Keratinocyte (primary cell): ENCODE data around the gene GPD1. TPM values are rescaled to one million over a fixed set of nuclear protein-coding genes. Genes with fewer than 3 reads are reported as not detected.

ENCODE experiments used
- DNase-seq: peaks from one replicate; pipeline ENCODE4 v3.0.0-alpha.2; 2011; ENCODE audit warnings: low read depth, missing footprints, low spot score
- FAIRE-seq: peaks from 2 replicates; lab custom pipeline; 2011; peaks lifted over from hg19 to GRCh38; lab: Jason Lieb, UNC
- H2AFZ ChIP-seq: 2 replicates; pipeline ENCODE4 v1.6.0; 2012; ENCODE audit warnings: low read length, control low read depth, inconsistent platforms; ENCODE audit not compliant: control insufficient read depth
- H3K27ac ChIP-seq: 2 replicates; pipeline ENCODE4 v1.5.1; 2011; ENCODE audit warnings: low read length; ENCODE audit not compliant: control insufficient read depth, insufficient read depth
- H3K27me3 ChIP-seq: 3 replicates; pipeline ENCODE4 v1.6.0; 2011; ENCODE audit warnings: low read length; ENCODE audit not compliant: control insufficient read depth, insufficient read depth; ENCODE audit errors: extremely low read depth
- H3K36me3 ChIP-seq, 2 experiments: 2 replicates in 1 of 2; 3 replicates in 1 of 2; pipeline ENCODE4 v1.5.1; 2011; ENCODE audit warnings: low read length in 2 of 2, mild to moderate bottlenecking in 1 of 2; ENCODE audit not compliant: control insufficient read depth in 2 of 2, insufficient read depth in 2 of 2; ENCODE audit errors: extremely low read depth in 1 of 2
- H3K4me1 ChIP-seq: 3 replicates; pipeline ENCODE4 v1.5.1; 2011; ENCODE audit warnings: low read length; ENCODE audit not compliant: control insufficient read depth, insufficient read depth; ENCODE audit errors: extremely low read depth
- H3K4me2 ChIP-seq: 3 replicates; pipeline ENCODE4 v1.6.0; 2011; ENCODE audit warnings: low read depth, low read length; ENCODE audit not compliant: control insufficient read depth, insufficient read depth; ENCODE audit errors: extremely low read depth
- H3K4me3 ChIP-seq, 3 experiments: fragments of 200-600 bp in 1 of 3; sonication (generic) in 1 of 3; 2 replicates in 2 of 3; 3 replicates in 1 of 3; pipeline ENCODE4 v1.5.1; 2011 to 2016; ENCODE audit warnings: low read length in 3 of 3, mild to moderate bottlenecking in 3 of 3, control low read depth in 2 of 3, inconsistent platforms in 1 of 3, low read depth in 1 of 3, mixed read lengths in 1 of 3, mixed run types in 1 of 3, moderate library complexity in 1 of 3; ENCODE audit not compliant: control insufficient read depth in 2 of 3, insufficient read depth in 2 of 3; ENCODE audit errors: extremely low read depth in 1 of 3
- H3K79me2 ChIP-seq: 2 replicates; pipeline ENCODE4 v1.6.0; 2012; ENCODE audit warnings: low read length; ENCODE audit not compliant: control insufficient read depth, insufficient read depth
- H3K9ac ChIP-seq: 3 replicates; pipeline ENCODE4 v1.6.0; 2011; ENCODE audit warnings: low read length; ENCODE audit not compliant: control insufficient read depth, insufficient read depth; ENCODE audit errors: extremely low read depth
- H3K9me1 ChIP-seq: 3 replicates; pipeline ENCODE4 v1.6.0; 2011; ENCODE audit warnings: low read length; ENCODE audit not compliant: control insufficient read depth, insufficient read depth; ENCODE audit errors: extremely low read depth
- H3K9me3 ChIP-seq: 2 replicates; pipeline ENCODE4 v1.5.1; 2012; ENCODE audit warnings: low read depth, low read length; ENCODE audit not compliant: control insufficient read depth
- H4K20me1 ChIP-seq: 3 replicates; pipeline ENCODE4 v1.6.0; 2011; ENCODE audit warnings: low read length; ENCODE audit not compliant: control insufficient read depth, insufficient read depth; ENCODE audit errors: extremely low read depth
- CTCF ChIP-seq, 3 experiments: IDR thresholded peaks in 1 of 3; conservative IDR thresholded peaks in 1 of 3; optimal IDR thresholded peaks in 1 of 3; 2 replicates in 2 of 3; 3 replicates in 1 of 3; pipeline versions ENCODE3 to v1.5.1; 2011; ENCODE audit warnings: low read length in 3 of 3, mild to moderate bottlenecking in 3 of 3, moderate library complexity in 2 of 3, control low read depth in 1 of 3, inconsistent platforms in 1 of 3; ENCODE audit not compliant: insufficient read depth in 2 of 3; ENCODE audit errors: extremely low read depth in 1 of 3
- EZH2 ChIP-seq: IDR thresholded peaks from one replicate; pipeline ENCODE4 v1.6.1; 2012; ENCODE audit warnings: inconsistent platforms, mild to moderate bottlenecking, low read length, moderate library complexity
- dilution Hi-C: fragments of 300-500 bp; cut with MboI; formaldehyde crosslinking; loops from one replicate; pipeline ENCODE4 v1.7.0; 2020; ENCODE audit warnings: low sequenced_read_pairs; ENCODE audit not compliant: extremely low pct_ligation_motif_present
- polyA plus RNA-seq, 5 experiments: library from polyadenylated mRNA; depleted of rRNA in 3 of 5; stranded (reverse) in 3 of 5; stranded (forward) in 1 of 5; unstranded in 1 of 5; fragments of >200 nt; gene quantifications; 1 replicate in 1 of 5; 2 replicates in 3 of 5; 3 replicates in 1 of 5; pipeline versions ENCODE4 v1.2.1 to v1.2.3, GENCODE V29; 2011 to 2012; ENCODE audit warnings: missing spikeins in 2 of 5, low read depth in 1 of 5, low replicate concordance in 1 of 5

The GPD1 gene
- polyA plus RNA-seq, 1 donor (not counting 4 experiments of a cell fraction or from before 2014, with no cell fraction given) = 0.13 TPM

- H3K36me3 ChIP-seq = no peaks in the 10 kb centered on the region
- no peaks in the 10 kb centered on the region for H3K9me3 ChIP-seq
- H4K20me1 ChIP-seq = no peaks in the 10 kb centered on the region
- no peak overlapping the region for H3K27ac ChIP-seq
- DNase-seq (no peak), FAIRE-seq (no peak)
- H3K4me3 ChIP-seq = peak overlapping the region in 1 of 3 experiments; percentile 65
- no peak overlapping the region for H3K9ac ChIP-seq
- H2AFZ ChIP-seq = no peak overlapping the region
- H3K79me2 ChIP-seq = no peaks in the 10 kb centered on the region
- no peaks in the 10 kb centered on the region for H3K9me1 ChIP-seq
- H3K4me2 ChIP-seq = peak overlapping the region; percentile 78
- H3K4me1 ChIP-seq = peaks cover 5% of the 10 kb centered on the region
- H3K27me3 ChIP-seq = peaks cover 10% of the 10 kb centered on the region
- TF ChIP-seq CTCF (optimal IDR thresholded peaks at IDR 0.05 in 1 of 3, IDR thresholded peaks at IDR 0.05 in 1 of 3, conservative IDR thresholded peaks at IDR 0.05 in 1 of 3; ENCODE audit: extremely low read depth in 1 of 3, insufficient read depth in 2 of 3, low read length in 3 of 3) = no peak
- TF ChIP-seq EZH2 = peak; percentile 42
- dilution Hi-C loops = loop anchor here (25.0 kb wide), 1 partner anchor 194 kb away; no protein-coding TSS in a partner anchor
These were observed 47.2 kb upstream of the GPD1 start for GRCh38 chr12:50056639-50056976.

GRCh38 chr12:50057000-50057841, 46.6 kb upstream of the GPD1 start, which contains the start of gene ASIC1:
TSS of gene ASIC1 (plus strand) at chr12:50057596. CDS start at chr12:50058767, 1,171 bp downstream.
- peak within 1 kb of the TSS; percentile 43 for H3K9ac ChIP-seq
- no peak within 1 kb of the TSS for H3K27ac ChIP-seq
- peaks cover 5% of the 10 kb centered on the region for H3K4me1 ChIP-seq
- TF ChIP-seq EZH2 (peak; percentile 41), CTCF (optimal IDR thresholded peaks at IDR 0.05 in 1 of 3, IDR thresholded peaks at IDR 0.05 in 1 of 3, conservative IDR thresholded peaks at IDR 0.05 in 1 of 3; ENCODE audit: extremely low read depth in 1 of 3, insufficient read depth in 2 of 3, low read length in 3 of 3) (peak in 1 of 3 experiments; percentile 17)
- peaks cover 8% of the 10 kb centered on the region for H3K27me3 ChIP-seq
- peak; percentile 73 for DNase-seq
- no peaks in the 10 kb centered on the region for H3K79me2 ChIP-seq
- H3K36me3 ChIP-seq = no peaks in the 10 kb centered on the region
- peak; percentile 34 for FAIRE-seq
- dilution Hi-C loops = loop anchor here (25.0 kb wide), 1 partner anchor 195 kb away; no protein-coding TSS in a partner anchor
- no peaks in the 10 kb centered on the region for H3K9me1 ChIP-seq
- no peaks in the 10 kb centered on the region for H4K20me1 ChIP-seq
- peak within 1 kb of the TSS; percentile 78 for H3K4me2 ChIP-seq
- peak within 1 kb of the TSS; percentile 56 to 69 (median 65) for H3K4me3 ChIP-seq
- H3K9me3 ChIP-seq = no peaks in the 10 kb centered on the region
- peak within 1 kb of the TSS; percentile 88 for H2AFZ ChIP-seq
